Hematopoietic multipotent progenitor cell treated with erythropoietin and hydrocortisone succinate and interleukin-3 and kit ligand, for 17 days (in vitro differentiated cells): ENCODE measurements around the gene CBLN4.

ENCODE experiments used
- DNase-seq: peaks from one replicate; pipeline ENCODE4 v3.0.0-alpha.2; 2015; ENCODE audit warnings: low spot score

Gene CBLN4

GRCh38 chr20:56005389-56005715 lies at the start of gene CBLN4:
Gene CBLN4 (minus strand): TSS chr20:56005519. CDS start chr20:56004171, 1,348 bp downstream.
- DNase-seq: no peak

DNA sequence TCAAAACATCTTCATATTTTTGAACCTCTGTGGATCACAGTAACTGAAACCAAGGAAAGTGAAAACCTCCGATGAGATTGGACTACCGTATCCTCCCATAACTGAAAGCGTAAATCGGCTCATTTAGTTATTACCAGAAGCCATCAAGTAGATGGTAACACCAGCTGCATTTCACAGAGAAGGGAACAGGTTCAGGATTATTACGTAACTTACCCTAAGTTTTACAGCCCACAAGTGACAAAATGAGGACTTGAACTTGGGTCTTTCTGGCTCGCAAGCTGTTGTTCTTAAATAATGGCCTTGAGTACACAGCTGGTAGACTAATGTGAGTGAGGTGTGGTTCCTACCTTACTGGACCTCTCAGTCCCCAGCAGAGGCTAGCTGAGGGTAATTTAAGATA lies 37.9 kb upstream of the CBLN4 start:
- no peak for DNase-seq

- DNase-seq: peak; percentile 7
These were observed 26.9 kb upstream of the CBLN4 start for GRCh38 chr20:56032251-56032650.

- no peak for DNase-seq
These were observed 13.4 kb upstream of the CBLN4 start for GRCh38 chr20:56018716-56019115.

DNA sequence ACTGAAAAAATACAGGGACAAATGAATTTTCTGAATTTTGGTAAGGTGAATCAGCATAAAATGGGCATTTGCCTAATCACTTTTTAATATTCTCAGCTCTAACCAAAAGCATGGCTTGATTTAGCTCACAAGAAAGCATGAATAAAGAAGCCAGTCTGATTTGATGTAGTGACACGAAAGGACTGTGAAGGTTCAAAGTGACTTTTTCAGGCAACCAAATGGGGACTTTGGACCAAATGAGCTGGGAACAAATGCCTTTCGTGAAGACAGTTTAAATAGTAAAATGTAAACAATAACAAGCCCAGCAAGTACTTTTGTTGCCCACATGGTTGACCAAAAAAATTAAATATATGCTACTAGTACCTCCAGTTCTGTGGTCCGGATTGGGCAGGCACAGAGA lies 12.9 kb upstream of the CBLN4 start:
- no peak for DNase-seq

DNA sequence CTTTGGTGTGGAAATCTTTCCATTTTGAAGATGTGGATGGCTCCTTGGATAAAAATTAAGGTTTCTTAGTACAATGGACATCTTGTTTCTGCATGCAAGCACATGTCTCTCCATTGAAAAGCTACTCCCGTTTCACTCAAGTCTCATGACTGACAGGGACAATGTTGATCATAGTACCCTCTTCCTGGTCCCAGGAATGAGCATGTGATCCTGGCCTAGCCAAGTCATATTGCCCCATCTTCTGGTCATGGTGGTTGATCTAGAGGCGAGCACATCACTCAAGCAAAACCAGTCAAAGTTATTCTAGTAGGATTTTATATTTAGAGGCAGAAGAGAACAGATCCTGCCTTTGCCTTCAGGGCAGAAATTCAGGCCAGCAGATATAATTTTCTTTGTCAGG lies 12.2 kb upstream of the CBLN4 start:
- no peak for DNase-seq

- DNase-seq: no peak
These were observed 9.7 kb upstream of the CBLN4 start for GRCh38 chr20:56014998-56015397.

DNA sequence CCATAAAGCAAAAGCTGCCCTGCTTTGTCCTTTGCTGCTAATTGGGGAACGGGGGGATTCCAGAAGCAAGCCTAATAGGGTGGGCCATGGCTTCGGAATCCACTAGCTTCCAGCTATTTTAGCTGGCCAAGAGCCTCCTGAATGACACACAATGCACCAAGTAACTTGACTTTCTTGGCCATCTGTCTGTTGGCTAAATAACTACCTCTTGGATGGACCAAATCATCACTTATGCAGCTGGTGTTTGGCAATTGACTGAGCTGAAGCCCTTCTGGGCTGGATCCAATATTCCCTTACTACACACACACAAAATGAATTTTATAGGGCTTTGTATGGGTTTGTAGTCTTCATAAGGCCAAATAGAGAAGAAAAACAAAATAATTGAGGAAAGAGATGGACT lies 8.8 kb upstream of the CBLN4 start:
- DNase-seq: no peak

DNA sequence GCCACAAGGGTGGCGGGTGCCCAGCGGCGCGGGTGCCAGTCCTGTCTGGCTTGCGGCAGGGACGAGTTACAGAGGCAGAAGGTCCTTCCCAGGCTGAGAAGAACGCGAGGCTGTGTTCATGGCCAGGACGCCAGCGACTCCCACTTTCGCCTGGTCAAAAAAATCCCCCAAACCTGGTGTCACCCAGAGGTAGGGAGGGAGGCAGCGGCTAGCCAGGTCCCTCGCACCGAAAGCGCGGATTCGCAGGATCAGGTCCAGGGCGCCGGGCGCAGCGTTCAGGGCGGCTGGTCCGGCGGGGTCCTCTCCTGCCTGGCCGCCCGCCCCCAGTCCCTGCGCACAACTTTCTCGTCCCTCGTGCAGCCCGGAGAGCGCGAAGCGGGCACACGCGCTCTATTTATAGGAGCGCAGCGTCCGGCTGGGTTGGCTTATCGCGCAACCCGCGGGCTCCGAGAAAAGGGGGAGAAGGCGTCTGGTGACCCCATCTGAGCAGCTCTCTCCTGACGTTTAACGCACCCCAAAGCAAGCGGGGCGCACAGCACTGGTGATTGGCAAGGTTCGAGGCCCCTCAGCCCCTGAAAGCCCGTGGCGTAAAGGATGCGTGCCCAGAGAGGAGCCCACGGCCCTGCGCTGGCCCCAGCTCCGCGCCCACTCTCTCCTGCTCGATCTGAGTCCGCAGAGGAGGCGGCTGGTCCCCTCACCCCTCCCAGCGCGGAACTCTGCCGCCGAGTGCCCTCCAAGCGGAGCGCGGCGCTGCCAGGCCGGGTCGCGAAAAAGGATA lies 519 bp downstream of the CBLN4 start:
- no peak for DNase-seq

GRCh38 chr20:56004007-56004406 lies 1.3 kb downstream of the CBLN4 start:
- no peak for DNase-seq

- DNase-seq: no peak
These were observed 2.2 kb downstream of the CBLN4 start for GRCh38 chr20:56002908-56003800.

DNA sequence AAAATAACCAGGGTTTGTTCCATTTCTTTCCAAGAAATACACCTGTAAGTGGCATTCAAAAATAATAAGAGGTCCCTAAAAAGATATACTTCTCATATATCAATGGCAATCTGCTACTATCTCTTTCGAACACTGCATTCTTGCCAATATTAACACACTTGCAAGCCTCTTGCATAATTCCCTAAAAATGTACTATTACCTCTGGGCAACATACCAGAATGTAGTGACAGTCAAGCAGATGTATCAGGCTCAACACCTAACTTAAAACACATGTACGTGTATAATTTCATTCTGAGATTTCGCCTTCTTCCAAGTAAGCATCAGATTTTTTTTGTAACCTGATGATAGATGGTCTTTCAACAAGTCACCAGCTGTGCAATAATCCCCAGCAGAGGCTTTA lies 3.4 kb downstream of the CBLN4 start:
- no peak for DNase-seq

DNA sequence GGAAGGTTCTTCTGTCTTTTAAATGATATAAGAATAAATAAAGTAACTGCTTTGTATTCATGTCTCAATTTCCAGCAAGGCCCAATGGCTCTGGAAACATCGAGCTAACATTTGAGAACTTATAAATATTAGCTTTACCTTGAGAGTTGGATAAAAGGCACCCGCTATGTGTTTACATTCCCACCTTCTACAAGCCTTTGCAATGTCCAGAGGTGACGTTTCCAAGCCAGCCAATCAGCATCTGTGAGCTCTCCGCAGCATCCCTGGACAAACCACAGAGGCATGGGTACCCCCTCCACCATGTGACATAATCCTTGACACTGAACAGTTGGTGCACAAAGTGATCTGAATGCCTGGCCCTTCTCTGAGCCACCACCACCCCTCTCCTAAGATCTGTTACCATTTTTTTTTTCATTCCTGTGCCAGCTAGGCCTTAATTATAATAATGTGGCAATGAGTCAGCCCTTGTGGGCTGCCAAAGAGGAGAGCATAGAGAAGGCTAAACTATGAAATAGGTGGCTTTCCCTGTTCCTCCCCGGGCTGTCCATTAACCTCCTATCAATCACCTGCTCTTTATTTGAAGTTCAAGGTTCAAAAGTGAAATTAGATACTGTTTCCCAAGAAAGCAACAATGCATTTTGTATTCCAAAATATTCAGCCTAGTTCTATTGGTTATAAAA lies 4.1 kb downstream of the CBLN4 start:
- no peak for DNase-seq

DNA sequence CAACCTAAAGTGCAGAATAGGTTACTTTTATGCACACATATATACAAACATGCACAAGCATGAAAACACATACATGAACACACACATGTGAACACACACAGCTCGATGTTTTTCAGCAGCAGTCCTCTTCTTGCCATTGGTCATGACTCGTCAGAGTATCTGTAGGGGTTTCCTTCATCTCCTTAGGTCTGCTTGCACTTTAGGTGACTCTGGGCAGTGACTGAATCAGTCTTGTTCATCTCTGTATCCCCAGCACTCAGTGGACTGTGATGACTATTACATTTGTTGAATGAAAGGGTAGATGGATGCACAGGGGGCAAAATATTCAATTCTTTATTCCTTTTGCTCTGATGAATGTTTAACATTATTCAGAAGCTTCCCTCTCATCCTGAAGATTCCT lies 26.8 kb downstream of the CBLN4 start:
- DNase-seq: no peak

DNA sequence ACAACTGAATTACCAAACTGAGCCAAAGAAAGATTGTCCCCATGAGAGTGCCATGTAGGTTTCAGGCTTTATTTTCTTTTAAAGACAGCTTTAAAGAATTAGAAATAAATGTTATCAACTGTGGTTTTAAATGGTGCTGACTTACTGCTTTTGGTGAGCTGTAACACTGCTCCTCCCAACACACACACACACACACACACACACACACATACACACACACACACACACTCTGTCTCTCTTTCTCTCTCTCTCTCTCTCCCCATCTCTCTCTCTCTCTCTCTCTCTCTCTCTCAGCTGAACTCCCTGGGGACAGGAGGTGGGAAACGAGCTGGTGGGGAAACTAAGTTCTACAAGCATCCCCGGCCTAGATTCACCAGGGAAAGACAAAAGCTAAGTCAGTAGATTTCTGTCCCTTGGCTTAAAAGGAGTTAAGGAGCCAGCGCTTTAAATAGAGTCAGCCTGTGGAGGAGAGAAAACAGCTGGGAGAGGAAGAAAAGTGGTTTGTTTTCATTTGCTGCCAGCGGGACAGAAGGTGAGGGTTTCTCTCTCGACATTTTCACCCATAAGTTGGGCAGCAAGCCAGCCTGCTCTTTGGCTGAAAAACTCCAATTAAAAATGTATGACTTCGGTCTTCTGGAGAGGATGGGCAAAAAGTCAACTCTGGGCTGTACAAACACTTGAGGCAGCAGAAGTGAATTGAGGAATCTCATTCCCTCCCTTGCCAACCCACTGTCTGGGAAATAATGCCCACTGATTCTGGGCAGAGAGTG lies 27.4 kb downstream of the CBLN4 start:
- DNase-seq: no peak

DNA sequence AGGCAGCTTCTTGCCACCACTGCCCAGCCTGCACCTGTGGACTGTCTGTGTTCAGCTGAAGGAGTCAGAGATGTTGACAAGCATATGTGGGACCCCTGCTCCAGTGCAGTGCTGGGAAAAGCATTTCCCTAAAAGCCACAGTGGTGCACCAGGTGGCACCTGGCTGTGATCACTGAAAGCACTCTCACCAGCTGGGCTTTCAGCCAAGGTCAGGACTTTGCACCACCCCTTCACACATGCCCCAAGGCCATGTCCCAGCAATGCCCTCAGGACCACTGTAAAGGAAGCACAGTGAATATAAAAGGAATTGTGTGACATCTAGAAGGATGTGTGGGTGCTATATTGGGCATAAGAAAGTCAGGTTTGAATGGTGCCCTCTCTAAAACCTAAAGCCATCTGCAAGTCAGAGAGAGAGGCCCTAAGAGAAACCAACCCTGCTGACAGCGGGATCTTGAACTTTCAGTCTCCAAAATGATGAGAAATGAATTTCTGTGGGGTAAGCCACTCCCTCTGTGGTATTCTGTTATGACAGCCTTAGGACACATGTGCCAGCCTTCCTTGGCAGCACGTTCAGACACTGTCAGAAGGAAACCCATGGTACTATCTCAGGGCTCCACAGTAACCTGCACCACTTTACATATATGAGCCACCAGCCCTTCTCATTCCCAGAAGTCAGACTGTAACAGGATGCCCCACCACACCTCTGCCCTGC lies 30.7 kb downstream of the CBLN4 start:
- no peak for DNase-seq

- DNase-seq: no peak
These were observed 40.5 kb downstream of the CBLN4 start for GRCh38 chr20:55964790-55965189.

- no peak for DNase-seq
These were observed 43.7 kb downstream of the CBLN4 start for GRCh38 chr20:55961376-55962330.

- no peak for DNase-seq
These were observed 52.1 kb downstream of the CBLN4 start for GRCh38 chr20:55953201-55953600.

DNA sequence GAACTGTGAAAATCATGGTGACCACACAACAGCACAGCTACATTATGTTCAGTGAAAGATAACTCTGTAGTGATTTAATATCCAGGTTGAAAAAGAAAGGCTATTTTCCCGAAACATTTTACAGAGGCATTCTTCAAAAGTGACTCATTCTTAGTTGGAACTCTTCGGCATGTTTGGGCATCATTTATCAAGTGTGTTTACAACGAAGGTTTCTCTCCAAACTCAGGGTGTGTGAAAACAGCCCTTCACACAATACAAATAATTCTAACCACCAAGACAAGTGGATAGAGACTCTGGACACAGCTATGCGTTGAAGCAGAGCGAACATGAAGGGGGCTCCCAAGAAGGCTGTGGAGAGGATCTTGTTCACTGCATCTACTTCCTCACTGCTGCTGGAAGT lies 57.6 kb downstream of the CBLN4 start:
- DNase-seq: no peak
